Muscle layer of colon (tissue), 2 donors: Measurements from ENCODE around the gene ADIPOR1.
"Not testable (repeated sequence)": the region's sequence is repeated elsewhere in the genome, so short reads cannot be mapped to it uniquely, and the experiment has no call there.

Experiments
- H3K27ac ChIP-seq: one replicate; pipeline ENCODE4 v1.7.0; 2013; ENCODE audit warnings: low read depth, mild to moderate bottlenecking, low read length, moderate library complexity
- H3K27me3 ChIP-seq, 2 donors: one replicate each; pipeline ENCODE4 v1.7.0; 2013; ENCODE audit warnings: low read length in 2 of 2, mild to moderate bottlenecking in 2 of 2; ENCODE audit not compliant: insufficient read depth in 2 of 2, control insufficient read depth in 1 of 2
- H3K36me3 ChIP-seq: one replicate; pipeline ENCODE4 v1.7.0; 2013; ENCODE audit warnings: mild to moderate bottlenecking, low read length; ENCODE audit not compliant: insufficient read depth
- H3K4me1 ChIP-seq: one replicate; pipeline ENCODE4 v1.7.0; 2013; ENCODE audit warnings: mild to moderate bottlenecking, low read length; ENCODE audit not compliant: insufficient read depth
- H3K4me3 ChIP-seq, 2 donors: one replicate each; pipeline ENCODE4 v1.7.0; 2013; ENCODE audit warnings: low read length in 2 of 2, low read depth in 1 of 2, mild to moderate bottlenecking in 1 of 2, moderate library complexity in 1 of 2
- H3K9ac ChIP-seq: one replicate; pipeline ENCODE4 v1.7.0; 2013; ENCODE audit warnings: low read length
- H3K9me3 ChIP-seq: one replicate; pipeline ENCODE4 v1.7.0; 2013; ENCODE audit warnings: mild to moderate bottlenecking, low read length
- donor health status: abdominal sarcoma.
- donor health status: Adenocarcinoma of cecum.

Gene ADIPOR1

GRCh38 chr1:202932476-202932875 is 25.6 kb downstream of the ADIPOR1 start:
- H3K9me3 ChIP-seq = no peaks in the 10 kb centered on the region
- no peaks in the 10 kb centered on the region for H3K27me3 ChIP-seq
- no peaks in the 10 kb centered on the region for H3K4me1 ChIP-seq
- no peak overlapping the region for H3K27ac ChIP-seq
- no peak overlapping the region for H3K9ac ChIP-seq
- no peak overlapping the region for H3K4me3 ChIP-seq
- H3K36me3 ChIP-seq = no peaks in the 10 kb centered on the region

DNA sequence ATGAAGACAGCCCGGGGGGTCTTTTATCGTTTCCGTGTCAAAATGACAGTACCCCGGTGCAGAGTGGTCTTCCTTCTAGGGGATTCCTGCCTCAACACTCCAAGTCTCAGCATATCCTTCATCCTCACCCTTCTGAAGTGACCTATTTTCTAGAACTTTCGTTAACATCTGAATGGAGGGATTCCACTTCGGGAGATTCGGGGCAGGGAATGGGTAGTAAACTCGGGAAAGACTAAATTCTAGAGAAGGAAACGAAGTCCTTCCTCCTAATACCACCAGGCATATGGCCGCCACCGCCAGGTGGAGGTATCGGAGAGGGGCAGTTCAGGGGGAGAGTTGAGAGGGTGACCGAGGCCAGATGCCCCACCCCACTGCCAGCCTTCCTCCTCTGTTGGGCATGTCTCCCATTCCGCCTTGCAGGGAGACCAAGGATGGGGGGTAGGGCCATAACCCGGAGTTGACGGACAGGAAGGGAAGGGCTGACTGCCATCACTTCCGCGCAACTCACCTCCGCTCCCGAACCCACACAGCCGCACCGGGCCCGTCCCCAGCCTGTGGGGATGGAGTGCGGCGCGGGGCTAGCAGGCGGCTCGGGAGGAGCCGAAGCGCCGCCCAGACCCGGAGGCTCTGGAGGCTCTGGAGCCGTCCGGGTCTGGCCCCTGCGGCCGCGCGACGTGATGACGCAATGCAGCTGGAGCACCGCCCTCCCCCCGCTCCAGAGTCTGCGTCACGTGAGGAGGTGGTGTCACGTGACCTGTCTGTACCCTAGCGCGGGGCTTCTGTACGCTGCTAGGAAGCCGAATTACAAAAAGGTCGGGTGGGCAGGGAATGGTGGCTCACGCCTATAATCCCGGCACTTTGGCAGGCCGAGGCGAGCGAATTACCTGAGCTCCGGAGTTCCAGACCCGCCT is 31.3 kb downstream of the ADIPOR1 start, which contains the start of gene KLHL12:
TSS of gene KLHL12 (minus strand) at position 654 of the 911 bp plus-strand sequence. CDS start 2,072 bp downstream, outside the sequence.
- Histone ChIP-seq H3K9me3 (no peaks in the 10 kb centered on the region), H3K4me1 (peaks cover 24% of the 10 kb centered on the region)

GRCh38 chr1:202923533-202923932 is 34.6 kb downstream of the ADIPOR1 start:
- Histone ChIP-seq H3K36me3 (peaks cover 20% of the 10 kb centered on the region), H3K9ac (no peak overlapping the region), H3K27me3 (no peaks in the 10 kb centered on the region), H3K4me3 (no peak overlapping the region), H3K4me1 (peaks cover 24% of the 10 kb centered on the region), H3K9me3 (no peaks in the 10 kb centered on the region), H3K27ac (no peak overlapping the region)

More for the DNA sequence above, 31.3 kb downstream of the ADIPOR1 start, which contains the start of gene KLHL12:
- peak within 1 kb of the TSS; percentile 74 for H3K9ac ChIP-seq
- no peaks in the 10 kb centered on the region for H3K27me3 ChIP-seq
- peak within 1 kb of the TSS; percentile 95 for H3K27ac ChIP-seq
- H3K4me3 ChIP-seq = peak within 1 kb of the TSS; percentile 90 to 94
- H3K36me3 ChIP-seq = peaks cover 9% of the 10 kb centered on the region

- Histone ChIP-seq H3K4me1 (peaks cover 15% of the 10 kb centered on the region), H3K4me3 (no peak overlapping the region), H3K9me3 (no peaks in the 10 kb centered on the region), H3K27me3 (no peaks in the 10 kb centered on the region), H3K9ac (no peak overlapping the region), H3K27ac (no peak overlapping the region), H3K36me3 (peaks cover 51% of the 10 kb centered on the region)
Observed at GRCh38 chr1:202919615-202920014, 38.5 kb downstream of the ADIPOR1 start.

- Histone ChIP-seq H3K36me3 (peaks cover 67% of the 10 kb centered on the region), H3K27ac (no peak overlapping the region), H3K9ac (no peak overlapping the region), H3K9me3 (no peaks in the 10 kb centered on the region), H3K27me3 (no peaks in the 10 kb centered on the region), H3K4me1 (no peaks in the 10 kb centered on the region), H3K4me3 (no peak overlapping the region)
Observed at GRCh38 chr1:202915146-202915545, 43.0 kb downstream of the ADIPOR1 start.

DNA sequence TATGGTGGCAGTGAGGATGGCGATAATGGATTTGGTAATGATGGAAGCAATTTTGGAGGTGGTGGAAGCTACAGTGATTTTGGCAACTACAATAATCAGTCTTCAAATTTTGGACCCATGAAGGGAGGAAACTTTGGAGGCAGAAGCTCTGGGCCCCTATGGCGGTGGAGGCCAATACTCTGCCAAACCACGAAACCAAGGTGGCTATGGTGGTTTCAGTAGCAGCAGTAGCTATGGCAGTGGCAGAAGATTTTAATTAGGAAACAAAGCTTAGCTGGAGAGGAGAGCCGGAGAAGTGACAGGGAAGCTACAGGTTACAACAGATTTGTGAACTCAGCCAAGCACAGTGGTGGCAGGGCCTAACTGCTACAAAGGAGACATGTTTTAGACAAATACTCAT is 45.6 kb downstream of the ADIPOR1 start:
- H3K9me3 ChIP-seq, H3K4me1 ChIP-seq, H3K27me3 ChIP-seq, H3K27ac ChIP-seq, H3K4me3 ChIP-seq, H3K9ac ChIP-seq: not testable (repeated sequence)
- peaks cover 60% of the 10 kb centered on the region for H3K36me3 ChIP-seq

- H3K9me3 ChIP-seq = no peaks in the 10 kb centered on the region
- peaks cover 46% of the 10 kb centered on the region for H3K36me3 ChIP-seq
- H3K4me3 ChIP-seq = no peak overlapping the region
- no peak overlapping the region for H3K27ac ChIP-seq
- no peak overlapping the region for H3K9ac ChIP-seq
- H3K4me1 ChIP-seq = no peaks in the 10 kb centered on the region
- H3K27me3 ChIP-seq = no peaks in the 10 kb centered on the region
Observed at GRCh38 chr1:202909494-202909893, 48.6 kb downstream of the ADIPOR1 start.

DNA sequence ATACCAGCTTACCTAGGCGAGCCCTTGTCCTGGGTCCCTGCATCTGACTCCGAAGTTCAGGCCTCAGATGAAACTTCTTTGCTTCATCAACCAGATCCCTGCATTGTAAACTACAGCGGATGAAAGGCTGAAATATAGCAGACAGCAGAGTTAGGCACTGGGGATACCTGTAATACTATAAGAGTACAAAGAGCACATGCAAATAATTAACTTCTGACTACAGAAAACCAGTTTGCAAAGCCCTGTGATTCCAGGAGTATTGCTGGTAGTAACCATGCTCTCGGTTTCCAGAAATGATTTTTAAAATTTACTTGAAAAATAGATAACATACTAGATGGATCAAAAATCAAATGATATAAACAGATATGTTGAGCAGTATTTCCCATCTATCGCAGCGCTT is 49.1 kb downstream of the ADIPOR1 start:
- Histone ChIP-seq H3K9me3 (no peaks in the 10 kb centered on the region), H3K4me1 (no peaks in the 10 kb centered on the region), H3K9ac (no peak overlapping the region), H3K27me3 (no peaks in the 10 kb centered on the region), H3K36me3 (peaks cover 42% of the 10 kb centered on the region), H3K4me3 (no peak overlapping the region), H3K27ac (no peak overlapping the region)

DNA sequence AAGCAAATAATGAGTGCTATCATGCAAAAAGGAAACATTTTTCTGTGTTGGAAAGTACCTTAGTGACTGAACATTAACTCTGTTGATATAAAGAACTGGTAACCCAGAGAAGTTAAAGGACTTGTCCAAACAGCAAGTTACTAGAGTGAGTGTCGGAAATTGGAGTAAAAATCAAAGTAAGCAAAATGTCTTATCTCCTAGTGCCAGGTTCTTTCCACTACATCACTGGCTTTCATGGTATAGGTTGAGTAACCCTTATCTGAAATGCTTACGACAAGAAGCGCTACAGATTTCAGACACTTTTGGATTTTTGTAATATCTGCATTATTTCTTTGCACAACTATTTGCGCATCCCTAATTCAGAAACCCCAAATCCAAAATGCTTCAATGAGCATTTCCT is 52.8 kb downstream of the ADIPOR1 start:
- Histone ChIP-seq H3K27ac (no peak overlapping the region), H3K27me3 (no peaks in the 10 kb centered on the region), H3K4me3 (no peak overlapping the region), H3K4me1 (no peaks in the 10 kb centered on the region), H3K36me3 (peaks cover 23% of the 10 kb centered on the region), H3K9ac (no peak overlapping the region), H3K9me3 (no peaks in the 10 kb centered on the region)

DNA sequence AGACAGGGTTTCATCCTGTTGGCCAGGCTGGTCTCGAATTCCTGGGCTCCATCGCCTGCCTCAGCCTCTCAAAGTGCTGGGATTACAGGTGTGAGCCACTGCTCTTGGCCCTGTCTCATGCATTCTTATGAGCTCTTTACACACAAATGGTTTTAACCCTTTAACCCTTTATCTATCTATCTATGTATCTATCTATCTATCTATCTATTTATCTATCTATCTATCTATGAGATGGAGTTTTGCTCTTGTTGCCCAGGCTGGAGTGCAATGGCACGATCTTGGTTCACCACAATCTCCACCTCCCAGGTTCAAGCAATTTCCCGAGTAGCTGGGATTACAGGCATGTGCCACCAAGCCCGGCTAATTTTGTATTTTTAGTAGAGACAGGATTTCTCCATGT is 54.3 kb downstream of the ADIPOR1 start:
- H3K27ac ChIP-seq, H3K4me1 ChIP-seq, H3K27me3 ChIP-seq, H3K9me3 ChIP-seq, H3K9ac ChIP-seq, H3K4me3 ChIP-seq: not testable (repeated sequence)
- H3K36me3 ChIP-seq = peaks cover 20% of the 10 kb centered on the region

DNA sequence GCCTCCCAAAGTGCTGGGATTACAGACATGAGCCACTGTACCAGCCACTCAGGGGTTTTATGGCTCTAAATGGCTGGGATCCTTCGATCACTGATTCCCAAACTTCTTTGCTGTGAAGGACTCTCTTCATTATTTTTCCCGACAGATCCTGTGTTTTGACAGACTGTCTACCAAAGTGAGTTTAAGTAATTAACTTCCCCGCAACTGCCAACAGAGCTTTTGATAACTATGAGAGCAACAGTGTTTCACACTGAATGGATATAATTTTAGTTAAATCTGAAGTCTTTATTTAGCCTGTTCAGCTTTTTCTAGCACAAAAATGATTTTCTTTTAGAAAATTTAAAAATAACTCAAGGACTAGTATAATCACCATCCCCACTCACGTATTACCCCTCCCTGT is 56.6 kb downstream of the ADIPOR1 start:
- no peaks in the 10 kb centered on the region for H3K4me1 ChIP-seq
- H3K27me3 ChIP-seq = no peaks in the 10 kb centered on the region
- H3K36me3 ChIP-seq = peaks cover 15% of the 10 kb centered on the region
- no peak overlapping the region for H3K27ac ChIP-seq
- H3K4me3 ChIP-seq = no peak overlapping the region
- no peak overlapping the region for H3K9ac ChIP-seq
- H3K9me3 ChIP-seq = no peaks in the 10 kb centered on the region

GRCh38 chr1:202892501-202892900 is 65.6 kb downstream of the ADIPOR1 start:
- Histone ChIP-seq H3K4me3 (no peak overlapping the region), H3K4me1 (peaks cover 8% of the 10 kb centered on the region), H3K9ac (no peak overlapping the region), H3K36me3 (peaks cover 62% of the 10 kb centered on the region), H3K27ac (no peak overlapping the region), H3K27me3 (no peaks in the 10 kb centered on the region), H3K9me3 (no peaks in the 10 kb centered on the region)
